ENCODE results near the gene GRN.
"Not testable (repeated sequence)": the region's sequence is repeated elsewhere in the genome, so short reads cannot be mapped to it uniquely, and the experiment has no call there.

Gene GRN

DNA sequence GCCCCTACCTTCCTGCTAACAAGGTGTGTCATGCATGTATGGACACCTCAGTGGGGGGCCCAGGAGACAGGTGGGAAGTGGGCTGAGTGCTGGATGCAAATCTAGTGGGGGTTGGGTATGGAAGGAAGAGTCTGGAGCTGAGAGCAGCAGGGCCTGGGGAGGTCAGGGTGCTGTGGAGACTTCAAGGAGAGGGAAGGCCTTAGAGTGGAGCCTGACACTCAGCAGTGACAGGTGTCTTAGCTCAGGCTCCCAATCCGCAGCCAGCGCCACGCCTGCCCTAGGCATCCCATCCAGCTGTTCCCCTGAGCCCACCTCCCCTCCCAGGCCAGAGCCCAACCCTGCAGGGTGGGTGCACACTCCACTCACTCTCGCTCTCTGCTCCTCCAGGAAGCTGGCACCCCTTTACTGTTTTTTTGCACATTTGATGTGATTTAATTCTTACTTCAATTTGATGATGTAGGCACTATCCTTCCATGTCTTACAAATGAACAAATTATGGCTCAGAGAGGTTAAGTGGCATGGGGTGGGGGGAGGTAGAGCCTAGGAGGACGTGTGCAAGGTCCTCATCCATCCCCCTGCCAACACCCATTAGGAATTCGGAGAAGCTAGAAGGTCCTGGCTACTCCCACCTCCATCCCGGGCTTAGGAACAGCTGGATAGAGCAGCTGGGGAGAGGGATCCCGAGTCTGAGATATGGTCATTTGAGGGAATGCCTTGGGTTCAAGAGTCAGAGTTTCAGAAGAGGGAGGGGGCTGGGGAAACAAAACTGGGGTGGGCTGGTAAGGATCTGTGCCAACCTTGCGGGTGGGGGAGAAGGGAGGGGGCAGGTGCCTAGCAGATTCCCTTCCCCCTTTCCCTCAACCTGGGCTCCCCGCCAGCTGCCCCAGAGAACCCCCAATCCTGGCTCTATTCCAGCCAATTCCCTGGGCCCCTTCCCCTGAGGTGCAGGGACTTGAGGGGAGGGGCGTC lies 16.5 kb downstream of the GRN start:
- DNase-seq (ENCODE audit: low read depth) = no peak

GRCh38 chr17:44362459-44362948 lies 17.4 kb downstream of the GRN start:
- no peak for DNase-seq (ENCODE audit: low read depth)

- DNase-seq (ENCODE audit: low read depth) = no peak
These were observed 18.0 kb downstream of the GRN start for GRCh38 chr17:44362949-44363612.

- no peak for DNase-seq (ENCODE audit: low read depth)
These were observed 18.6 kb downstream of the GRN start, which contains the start of gene FAM171A2 for GRCh38 chr17:44363613-44364159. FAM171A2 (minus strand) TSS chr17:44363853; CDS start chr17:44363714, 139 bp downstream.

GRCh38 chr17:44365051-44365450 lies 19.9 kb downstream of the GRN start:
- DNase-seq (ENCODE audit: low read depth) = not testable (repeated sequence)

DNA sequence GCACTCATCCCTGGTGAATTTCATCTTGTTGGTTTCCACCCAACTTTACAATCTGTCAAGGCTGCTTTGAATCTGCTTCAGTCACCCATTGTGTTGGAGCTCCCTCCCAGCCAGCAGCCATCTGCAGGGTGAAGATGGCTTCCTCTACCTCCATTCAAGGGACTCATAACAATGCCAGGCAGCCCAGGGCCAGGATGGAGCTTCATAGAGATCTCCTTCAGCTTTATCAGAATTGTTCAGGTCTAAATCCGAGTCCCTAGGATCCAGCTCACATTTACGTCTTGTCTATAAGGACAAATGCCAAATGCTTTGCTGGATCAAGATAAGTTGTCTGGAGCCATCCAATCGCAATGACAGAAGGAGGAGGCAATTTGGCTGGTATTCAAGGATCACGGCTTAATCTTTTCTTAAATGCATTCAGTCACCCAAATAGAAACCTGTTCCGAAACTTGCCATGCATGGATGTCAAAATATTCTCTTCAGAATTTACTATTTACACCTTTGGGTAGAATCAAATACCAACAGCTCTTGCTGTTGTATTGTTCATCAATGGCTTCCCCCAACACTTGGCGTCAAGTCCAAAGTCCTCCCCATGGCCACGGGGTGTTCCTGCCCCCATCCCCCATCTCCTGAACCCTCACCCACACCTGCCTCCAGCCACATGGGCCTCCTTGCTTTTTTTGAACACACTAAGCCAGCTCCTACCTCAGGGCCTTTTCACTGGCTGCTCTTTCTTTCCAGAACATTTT lies 22.3 kb downstream of the GRN start:
- no peak for DNase-seq (ENCODE audit: low read depth)

DNA sequence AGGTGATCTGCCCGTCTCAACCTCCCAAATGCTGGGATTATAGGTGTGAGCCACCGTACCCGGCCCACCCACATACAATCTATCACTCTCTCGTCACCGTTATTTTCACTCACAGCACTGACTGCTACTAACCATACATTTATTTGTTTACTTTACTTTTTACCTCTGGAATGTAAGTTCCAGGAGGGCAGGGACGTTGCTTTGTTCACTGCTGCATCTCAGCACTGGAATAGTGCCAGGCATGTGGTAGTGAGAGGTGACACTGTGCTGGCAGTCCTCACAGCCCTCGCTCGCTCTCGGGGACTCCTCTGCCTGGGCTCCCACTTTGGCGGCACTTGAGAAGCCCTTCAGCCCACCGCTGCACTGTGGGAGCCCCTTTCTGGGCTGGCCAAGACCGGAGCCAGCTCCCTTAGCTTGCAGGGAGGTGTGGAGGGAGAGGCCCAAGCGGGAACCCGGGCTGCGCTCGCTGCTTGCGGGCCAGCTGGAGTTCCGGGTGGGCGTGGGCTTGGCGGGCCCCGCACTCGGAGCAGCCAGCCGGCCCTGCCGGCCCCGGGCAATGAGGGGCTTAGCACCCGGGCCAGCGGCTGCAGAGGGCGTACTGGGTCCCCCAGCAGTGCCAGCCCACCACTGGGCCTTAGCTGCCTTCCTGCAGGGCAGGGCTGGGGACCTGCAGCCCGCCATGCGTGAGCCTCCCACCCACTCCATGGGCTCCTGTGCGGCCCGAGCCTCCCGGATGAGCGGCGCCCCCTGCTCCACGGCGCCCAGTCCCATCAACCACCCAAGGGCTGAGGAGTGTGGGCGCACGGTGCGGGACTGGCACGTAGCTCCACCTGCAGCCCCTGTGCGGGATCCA lies 23.5 kb downstream of the GRN start:
- DNase-seq (ENCODE audit: low read depth) = not testable (repeated sequence)

DNA sequence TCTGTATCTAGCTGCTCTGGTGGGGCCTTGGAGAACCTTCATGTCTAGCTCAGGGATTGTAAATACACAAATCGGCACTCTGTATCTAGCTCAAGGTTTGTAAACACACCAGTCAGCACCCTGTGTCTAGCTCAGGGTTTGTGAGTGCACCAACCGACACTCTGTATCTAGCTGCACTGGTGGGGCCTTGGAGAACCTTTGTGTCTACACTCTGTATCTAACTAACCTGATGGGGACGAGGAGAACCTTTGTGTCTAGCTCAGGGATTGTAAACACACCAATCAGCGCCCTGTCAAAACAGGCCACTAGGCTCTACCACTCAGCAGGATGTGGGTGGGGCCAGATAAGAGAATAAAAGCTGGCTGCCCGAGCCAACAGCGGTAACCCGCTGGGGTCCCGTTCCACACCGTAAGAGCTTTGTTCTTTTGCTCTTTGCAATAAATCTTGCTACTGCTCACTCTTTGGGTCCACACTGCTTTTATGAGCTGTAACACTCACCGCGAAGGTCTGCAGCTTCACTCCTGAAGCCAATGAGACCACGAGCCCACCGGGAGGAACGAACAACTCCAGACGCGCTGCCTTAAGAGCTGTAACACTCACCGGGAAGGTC lies 24.4 kb downstream of the GRN start:
- DNase-seq (ENCODE audit: low read depth) = not testable (repeated sequence)

- DNase-seq (ENCODE audit: low read depth) = no peak
These were observed 26.9 kb downstream of the GRN start for GRCh38 chr17:44372036-44372435.

DNA sequence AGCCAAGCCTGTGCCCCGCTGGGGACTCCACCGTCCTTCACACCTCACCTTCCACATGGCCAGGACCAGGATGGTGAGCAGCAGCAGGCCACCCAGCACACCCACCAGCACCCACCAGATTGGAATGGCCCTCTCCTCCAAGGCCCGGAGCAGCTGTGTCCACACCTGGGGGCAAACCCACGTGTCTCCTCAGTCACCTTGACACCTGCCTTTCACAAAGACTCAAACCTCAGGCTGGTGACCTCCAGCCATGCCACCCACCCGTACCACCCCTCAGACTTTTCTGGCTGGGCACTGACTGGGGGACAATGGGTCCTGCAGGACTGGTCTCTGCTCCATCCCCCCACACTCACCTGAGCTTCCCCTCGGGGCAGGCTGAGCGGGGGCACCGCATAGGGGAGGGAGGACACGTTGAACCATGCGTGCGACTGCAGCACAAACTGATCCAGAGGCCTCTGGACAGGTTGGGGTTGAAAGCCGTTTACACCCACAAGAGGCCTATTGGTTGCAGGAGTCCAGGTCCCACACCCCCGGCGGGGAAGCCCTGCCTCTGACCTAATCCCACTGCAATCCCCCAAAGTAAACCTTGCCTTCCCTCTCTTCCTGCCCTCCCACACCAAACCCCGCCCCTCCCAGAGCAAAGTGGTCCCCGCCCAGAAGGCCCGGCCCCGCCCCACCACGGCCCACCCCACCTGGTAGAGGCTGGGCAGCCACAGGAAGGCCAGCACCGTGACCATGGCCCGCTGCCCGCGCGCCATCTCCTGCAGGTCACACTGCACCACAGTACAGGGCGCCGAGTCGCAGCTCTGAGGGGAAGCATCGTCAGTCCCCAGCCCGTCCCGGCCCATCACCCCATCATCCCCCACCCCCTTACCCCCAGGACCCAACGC lies 29.4 kb downstream of the GRN start:
- no peak for DNase-seq (ENCODE audit: low read depth)

DNA sequence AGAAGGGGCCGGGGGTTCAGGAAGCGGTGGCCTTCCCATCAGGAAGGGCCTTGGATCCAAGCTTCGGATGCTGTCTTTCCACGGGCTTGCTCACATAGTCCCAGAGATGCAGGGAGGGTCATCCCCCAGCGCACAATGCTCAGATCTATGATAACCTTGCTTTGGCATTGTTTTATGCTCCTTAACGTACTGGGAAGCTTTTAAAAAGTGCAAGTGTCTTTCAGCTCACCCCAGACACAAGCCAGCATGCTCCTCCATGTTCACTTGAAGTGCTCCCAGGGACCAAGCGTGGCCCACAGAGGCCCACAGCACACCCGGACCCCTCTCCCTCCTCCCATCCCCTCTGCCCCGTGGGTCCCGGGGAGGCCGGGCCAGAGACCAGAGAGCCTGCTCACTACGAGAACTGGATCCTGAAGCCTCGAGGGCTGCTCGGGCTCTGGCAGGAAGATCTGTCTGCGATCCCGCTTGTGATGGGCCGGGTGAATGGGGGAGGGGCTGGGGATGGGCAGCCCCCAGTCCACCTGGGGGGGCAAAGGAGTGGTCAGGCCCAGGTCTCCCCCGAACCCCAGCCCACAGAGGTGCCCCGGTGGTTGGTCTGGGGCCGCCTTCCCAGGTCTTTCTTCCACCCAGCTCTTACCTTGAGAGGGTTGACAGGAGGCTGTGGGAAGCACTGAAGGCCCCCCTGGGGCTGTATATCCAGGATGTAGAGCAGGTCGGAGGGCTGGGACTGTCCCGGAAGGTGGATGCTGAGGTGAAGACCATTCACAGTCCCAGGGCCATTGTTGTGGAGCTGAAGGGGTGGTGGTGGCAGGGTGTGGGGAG lies 30.3 kb downstream of the GRN start:
- DNase-seq (ENCODE audit: low read depth) = no peak

- no peak for DNase-seq (ENCODE audit: low read depth)
These were observed 31.0 kb downstream of the GRN start for GRCh38 chr17:44376124-44376523.

DNA sequence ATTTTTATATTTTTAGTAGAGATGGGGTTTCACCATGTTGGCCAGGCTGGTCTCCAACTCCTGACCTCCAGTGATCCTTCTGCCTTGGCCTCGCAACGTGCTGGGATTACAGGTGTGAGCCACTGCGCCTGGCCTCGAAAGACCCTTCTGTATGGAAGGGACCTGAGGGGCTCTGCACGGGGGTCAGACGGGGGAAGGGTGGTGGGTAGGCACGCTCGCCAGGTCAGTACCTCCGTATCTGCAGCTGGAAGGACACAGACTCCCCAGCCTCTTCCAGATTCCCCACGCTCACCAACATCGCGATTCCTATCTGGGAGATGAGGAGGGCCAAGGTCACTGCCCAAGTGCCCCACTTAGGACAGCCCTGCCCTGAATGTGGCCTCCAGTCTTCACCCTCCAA lies 31.7 kb downstream of the GRN start:
- no peak for DNase-seq (ENCODE audit: low read depth)

DNA sequence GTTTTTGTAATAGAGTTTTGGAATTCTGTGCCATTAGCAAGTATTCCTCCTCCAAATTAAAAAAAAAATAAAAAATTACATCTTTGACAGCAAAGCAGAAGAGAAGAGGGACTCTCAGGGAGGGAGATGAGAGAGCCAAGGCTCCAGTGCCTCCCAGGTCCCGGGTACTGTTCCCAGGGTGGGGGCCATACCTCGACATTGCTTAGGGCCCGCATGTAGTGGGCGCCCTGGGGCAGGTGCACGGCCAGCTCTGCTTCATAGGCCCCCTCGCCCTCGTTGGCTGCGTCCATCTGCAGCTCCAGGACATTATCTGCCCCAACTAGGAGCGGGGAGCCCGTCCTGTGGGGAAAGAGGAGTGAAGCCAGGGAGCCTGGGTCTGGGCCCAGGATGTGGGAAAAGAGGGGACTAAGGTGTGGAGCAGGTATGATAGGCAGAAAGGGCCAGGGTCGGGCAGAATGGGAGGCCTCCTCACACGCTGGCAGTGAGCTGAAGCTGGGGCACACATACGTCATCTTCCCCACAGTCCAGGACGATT lies 33.1 kb downstream of the GRN start:
- no peak for DNase-seq (ENCODE audit: low read depth)

DNA sequence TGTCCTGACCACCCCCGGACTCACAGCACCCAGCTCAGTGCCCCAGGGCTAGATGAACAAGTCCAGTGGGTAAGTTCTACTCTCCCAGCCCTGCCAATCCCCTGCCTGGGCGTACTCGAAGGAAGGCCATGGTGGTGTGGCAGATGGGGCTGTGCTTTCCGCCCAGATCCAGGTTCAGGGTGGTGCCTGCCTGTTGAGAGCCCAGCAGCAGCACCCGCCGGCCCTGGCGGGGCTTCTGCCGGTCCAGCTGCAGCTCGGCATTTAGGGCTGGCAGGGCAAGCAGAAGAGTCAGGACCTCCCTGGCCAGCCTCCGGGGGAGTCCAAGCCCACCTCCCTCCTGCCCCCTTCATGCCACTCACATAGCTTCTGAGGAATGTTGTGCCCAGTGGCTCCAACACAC lies 34.8 kb downstream of the GRN start:
- DNase-seq (ENCODE audit: low read depth) = no peak

DNA sequence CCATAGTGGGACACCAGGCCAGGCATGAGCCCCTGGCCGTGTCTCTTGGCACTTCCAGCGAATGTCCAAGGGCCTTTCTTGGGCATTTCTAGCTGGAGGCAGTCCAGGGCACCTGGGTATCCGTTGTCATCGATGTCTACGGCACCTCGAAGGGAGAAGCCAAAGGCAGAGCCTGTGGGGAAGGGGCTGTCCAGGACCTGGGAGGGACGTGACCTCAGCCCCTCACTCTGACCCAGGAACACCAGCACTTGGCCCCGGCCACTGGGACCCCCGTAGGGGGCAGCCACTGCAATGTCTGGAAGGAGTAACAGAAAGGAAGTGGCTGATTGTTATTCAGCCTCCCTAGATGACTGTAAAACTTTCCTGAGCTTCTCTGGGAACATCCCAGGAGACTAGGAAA lies 35.7 kb downstream of the GRN start:
- no peak for DNase-seq (ENCODE audit: low read depth)

GRCh38 chr17:44381810-44382305 lies 36.8 kb downstream of the GRN start:
- no peak for DNase-seq (ENCODE audit: low read depth)

- DNase-seq (ENCODE audit: low read depth) = no peak
These were observed 37.8 kb downstream of the GRN start for GRCh38 chr17:44382917-44383316.

All from HS-5 (cell line).